Nephron (organoid): Measurements from ENCODE around the gene PCDHB8.
"Not testable (repeated sequence)": the region's sequence is repeated elsewhere in the genome, so short reads cannot be mapped to it uniquely, and the experiment has no call there.

ENCODE experiments used
- H3K27ac Mint-ChIP-seq, 3 experiments: 2 replicates each; pipeline ENCODE4 v1.8.0; 2020; ENCODE audit warnings: mixed read lengths in 3 of 3, mild to moderate bottlenecking in 2 of 3, moderate library complexity in 1 of 3
- H3K27me3 Mint-ChIP-seq: 2 replicates; pipeline ENCODE4 v1.8.0; 2021; ENCODE audit warnings: low read depth, mild to moderate bottlenecking, moderate library complexity, mixed read lengths
- H3K36me3 Mint-ChIP-seq: 2 replicates; pipeline ENCODE4 v1.8.0; 2020; ENCODE audit warnings: low read depth, mixed read lengths
- H3K4me1 Mint-ChIP-seq: 2 replicates; pipeline ENCODE4 v1.8.0; 2020; ENCODE audit warnings: mixed read lengths
- H3K4me3 Mint-ChIP-seq, 3 experiments: 2 replicates each; pipeline ENCODE4 v1.8.0; 2020; ENCODE audit warnings: mild to moderate bottlenecking in 3 of 3, mixed read lengths in 3 of 3, moderate library complexity in 2 of 3
- H3K9me3 Mint-ChIP-seq: 2 replicates; pipeline ENCODE4 v1.8.0; 2020; ENCODE audit warnings: mixed read lengths
- CTCF ChIP-seq, 3 experiments: fragments of 200-600 bp; sonication (generic); IDR thresholded peaks; one replicate each; pipeline ENCODE4 v1.5.0; 2021; ENCODE audit warnings: antibody characterized with exemption in 3 of 3; ENCODE audit not compliant: unreplicated experiment in 3 of 3

The PCDHB8 gene

GRCh38 chr5:141175933-141176332 is 1.7 kb upstream of the PCDHB8 start:
- Mint-ChIP-seq H3K4me1 (no peaks in the 10 kb centered on the region), H3K4me3 (no peak overlapping the region), H3K9me3 (peaks cover 30% of the 10 kb centered on the region), H3K36me3 (peaks cover 26% of the 10 kb centered on the region), H3K27ac (no peak overlapping the region), H3K27me3 (no peaks in the 10 kb centered on the region)
- no peak for TF ChIP-seq CTCF (IDR thresholded peaks at IDR 0.05; ENCODE audit: unreplicated experiment in 3 of 3)

GRCh38 chr5:141179371-141179770 is 1.8 kb downstream of the PCDHB8 start:
- not testable (repeated sequence) for H3K27me3 Mint-ChIP-seq, H3K27ac Mint-ChIP-seq, H3K4me3 Mint-ChIP-seq, H3K4me1 Mint-ChIP-seq
- Mint-ChIP-seq H3K9me3 (peaks cover 36% of the 10 kb centered on the region), H3K36me3 (peaks cover 30% of the 10 kb centered on the region)

GRCh38 chr5:141179876-141180275 is 2.3 kb downstream of the PCDHB8 start:
- H3K27me3 Mint-ChIP-seq, H3K27ac Mint-ChIP-seq, H3K4me1 Mint-ChIP-seq, H3K4me3 Mint-ChIP-seq: not testable (repeated sequence)
- peaks cover 39% of the 10 kb centered on the region for H3K9me3 Mint-ChIP-seq
- H3K36me3 Mint-ChIP-seq, result peaks cover 36% of the 10 kb centered on the region

GRCh38 chr5:141180313-141180712 is 2.7 kb downstream of the PCDHB8 start:
- TF ChIP-seq CTCF (IDR thresholded peaks at IDR 0.05; ENCODE audit: unreplicated experiment in 3 of 3), result no peak
- Mint-ChIP-seq H3K27me3 (peaks cover 3% of the 10 kb centered on the region), H3K4me1 (no peaks in the 10 kb centered on the region), H3K9me3 (peaks cover 40% of the 10 kb centered on the region), H3K36me3 (peaks cover 40% of the 10 kb centered on the region), H3K4me3 (no peak overlapping the region), H3K27ac (no peak overlapping the region)

GRCh38 chr5:141182248-141182647 is 4.7 kb downstream of the PCDHB8 start, which contains the start of gene PCDHB16:
PCDHB16 (plus strand) TSS chr5:141182387; CDS start chr5:141182560, 173 bp downstream.
- TF ChIP-seq CTCF (IDR thresholded peaks at IDR 0.05; ENCODE audit: unreplicated experiment in 3 of 3), result peak; percentile 33 to 50 (median 35)
- Mint-ChIP-seq H3K36me3 (peaks cover 57% of the 10 kb centered on the region), H3K27ac (peak within 1 kb of the TSS; percentile 90 to 99 (median 98)), H3K4me1 (no peaks in the 10 kb centered on the region), H3K27me3 (peaks cover 3% of the 10 kb centered on the region), H3K9me3 (peaks cover 55% of the 10 kb centered on the region), H3K4me3 (peak within 1 kb of the TSS; percentile 89 to 94 (median 91))

- not testable (repeated sequence) for H3K27ac Mint-ChIP-seq, H3K4me1 Mint-ChIP-seq, H3K4me3 Mint-ChIP-seq, H3K27me3 Mint-ChIP-seq
- Mint-ChIP-seq H3K36me3 (peaks cover 72% of the 10 kb centered on the region), H3K9me3 (peaks cover 67% of the 10 kb centered on the region)
These were observed 6.7 kb downstream of the PCDHB8 start for GRCh38 chr5:141184117-141184855.

- Mint-ChIP-seq H3K4me3 (peak within 1 kb of the TSS; percentile 71 to 83 (median 81)), H3K27ac (peak within 1 kb of the TSS; percentile 35 to 80 (median 77)), H3K4me1 (no peaks in the 10 kb centered on the region), H3K9me3 (peaks cover 67% of the 10 kb centered on the region), H3K36me3 (peaks cover 85% of the 10 kb centered on the region), H3K27me3 (peaks cover 3% of the 10 kb centered on the region)
- peak; percentile 13 to 40 (median 27) for TF ChIP-seq CTCF (IDR thresholded peaks at IDR 0.05; ENCODE audit: unreplicated experiment in 3 of 3)
These were observed 9.4 kb downstream of the PCDHB8 start, which contains the start of gene PCDHB9 for GRCh38 chr5:141186897-141187512. PCDHB9 (plus strand) TSS chr5:141187161; CDS start chr5:141187319, 158 bp downstream.

GRCh38 chr5:141188682-141189081 is 11.1 kb downstream of the PCDHB8 start:
- peaks cover 85% of the 10 kb centered on the region for H3K36me3 Mint-ChIP-seq
- not testable (repeated sequence) for H3K4me1 Mint-ChIP-seq, H3K27me3 Mint-ChIP-seq, H3K27ac Mint-ChIP-seq, H3K4me3 Mint-ChIP-seq
- H3K9me3 Mint-ChIP-seq, result peaks cover 66% of the 10 kb centered on the region

GRCh38 chr5:141189131-141189530 is 11.5 kb downstream of the PCDHB8 start:
- not testable (repeated sequence) for H3K4me1 Mint-ChIP-seq, H3K27ac Mint-ChIP-seq, H3K27me3 Mint-ChIP-seq, H3K4me3 Mint-ChIP-seq
- Mint-ChIP-seq H3K36me3 (peaks cover 84% of the 10 kb centered on the region), H3K9me3 (peaks cover 65% of the 10 kb centered on the region)
